NAMALWA (cell line): ENCODE data around the gene GSK3A.
A peak's percentile ranks its signal among the peaks of the same experiment; 100 is the strongest.

Experiments
- DNase-seq: peaks from one replicate; pipeline ENCODE4 v3.0.0-alpha.2; 2015; ENCODE audit warnings: low spot score

The GSK3A gene

DNA sequence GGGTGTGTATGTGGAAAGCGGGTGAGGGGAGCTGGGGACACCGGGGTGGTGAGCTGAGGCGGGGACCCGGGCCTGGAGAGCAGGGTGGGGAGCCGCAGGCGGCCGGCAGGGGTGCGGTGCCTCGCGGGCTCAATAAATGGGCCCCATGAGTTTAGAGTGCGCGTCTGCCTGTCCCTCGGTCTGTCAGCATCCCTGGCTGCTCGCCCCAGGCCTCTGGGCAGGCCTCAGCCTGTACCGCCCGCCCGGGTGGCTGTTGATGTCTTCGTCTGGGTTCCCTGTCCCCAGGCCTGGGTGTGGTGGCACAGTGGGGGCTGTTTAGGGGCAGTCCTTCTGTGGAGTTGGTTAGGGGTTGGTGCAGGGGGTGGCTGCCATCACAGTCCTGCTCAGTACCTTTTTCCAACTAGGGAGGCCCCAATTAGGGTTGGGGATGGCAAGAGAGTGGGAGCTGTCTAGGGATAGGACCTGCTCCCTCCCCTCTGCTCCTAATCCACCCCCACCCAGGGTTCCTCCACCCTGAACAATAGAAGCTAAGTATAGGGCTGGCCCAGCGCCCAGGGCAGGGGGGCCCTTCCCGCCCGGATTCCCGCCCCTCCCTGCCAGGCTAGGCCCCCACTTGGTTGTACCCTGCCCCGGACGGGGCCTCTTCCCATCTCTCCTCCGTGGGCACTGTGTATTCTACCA, 38.9 kb upstream of the GSK3A start:
- DNase-seq: peak; percentile 58

DNA sequence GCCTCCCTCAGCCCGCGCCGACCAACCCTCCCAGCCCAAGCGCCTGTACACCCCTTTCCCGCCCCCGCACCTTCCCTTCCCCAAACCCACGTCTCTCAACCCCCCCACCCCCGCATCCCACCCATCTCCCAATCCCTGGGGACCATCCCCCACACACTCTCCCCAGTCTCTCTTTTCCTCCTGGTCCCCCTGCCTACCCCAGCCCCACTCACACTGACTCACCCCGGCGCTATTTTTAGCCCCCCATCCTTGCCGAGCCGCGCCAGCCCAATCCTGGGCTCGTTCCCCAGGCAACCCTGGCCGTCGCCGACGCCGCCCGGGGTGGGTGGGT, 38.4 kb upstream of the GSK3A start:
- no peak for DNase-seq

DNA sequence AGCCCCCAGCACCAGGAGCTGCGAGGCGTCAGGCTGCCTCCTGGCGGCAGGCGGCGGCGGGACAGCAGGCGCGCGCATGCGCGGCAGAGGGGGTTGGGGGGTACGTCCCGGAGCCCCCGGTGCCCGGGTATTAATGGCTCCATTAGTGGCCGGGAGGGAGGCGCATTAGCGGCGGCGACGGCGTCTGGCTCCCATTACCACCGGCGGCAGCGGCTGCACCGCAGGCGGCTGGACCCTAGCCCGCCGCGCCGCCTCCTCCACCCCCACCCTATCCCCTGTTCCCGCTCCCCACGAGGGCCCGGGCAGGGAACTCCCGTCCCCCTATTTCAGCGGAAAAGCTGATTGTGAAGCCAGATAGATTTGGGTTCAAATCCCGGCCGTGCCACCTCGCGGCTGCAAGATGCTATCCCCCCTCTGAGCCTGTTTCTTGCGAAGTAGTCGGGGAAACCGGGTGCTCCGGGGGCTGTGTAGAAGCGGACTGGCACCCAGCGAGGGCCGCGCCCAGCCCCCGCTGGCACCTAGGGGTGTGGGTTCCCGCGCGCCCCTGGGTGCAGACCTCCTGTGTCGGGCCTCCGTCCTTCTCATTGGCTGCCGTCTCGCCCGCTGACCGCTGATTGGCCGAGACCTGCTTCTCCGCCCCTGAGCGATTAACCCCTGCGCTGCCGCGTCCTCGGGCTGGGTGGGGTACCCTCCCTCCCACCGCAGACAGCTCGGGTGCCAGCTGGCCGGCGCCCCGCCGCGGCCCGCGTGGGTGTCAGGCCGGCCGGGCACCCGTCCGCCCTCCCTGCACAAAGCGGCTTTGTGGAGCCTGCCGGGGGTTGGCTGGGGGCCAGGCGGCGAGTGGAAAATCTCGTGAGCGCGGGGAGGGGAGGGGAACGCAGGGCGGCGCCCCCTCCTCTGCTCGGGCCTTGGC, 37.8 kb upstream of the GSK3A start:
- peak; percentile 95 for DNase-seq

DNA sequence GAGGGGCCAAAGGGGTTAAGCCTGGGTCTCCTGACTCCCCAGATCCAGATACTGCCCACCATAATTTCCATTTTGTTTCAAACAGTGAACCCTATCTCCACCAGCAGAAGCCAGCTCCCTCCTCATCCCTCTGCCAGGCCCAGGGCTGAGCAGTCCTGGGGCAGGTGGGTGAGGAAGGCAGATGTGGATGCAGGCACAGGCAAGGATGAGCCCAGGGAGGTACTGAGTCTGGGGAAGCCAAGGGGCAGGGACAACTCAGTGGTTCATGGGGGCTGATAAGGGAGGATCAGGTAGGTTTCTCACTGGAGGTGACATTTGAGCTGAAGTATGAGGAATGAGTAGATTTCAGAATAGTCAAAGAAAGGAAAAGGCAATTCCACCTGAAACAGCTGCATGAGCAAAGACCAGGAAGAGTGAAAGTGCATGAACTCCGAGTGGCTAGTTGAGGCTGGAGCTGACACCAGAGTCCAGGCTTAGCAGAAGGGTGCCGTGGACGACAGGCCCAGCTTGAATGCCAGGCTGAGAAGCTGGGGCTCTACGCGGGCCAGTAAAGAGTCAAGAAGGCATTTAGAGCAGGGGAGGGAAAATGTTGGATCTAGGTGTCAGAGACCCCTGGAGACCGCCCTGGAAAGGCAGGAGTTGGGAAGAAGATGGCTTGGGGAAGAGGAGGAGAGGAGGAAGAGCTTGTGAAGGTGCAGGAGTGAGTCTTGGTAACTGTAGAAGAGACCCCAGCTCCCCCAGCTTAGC, 36.9 kb upstream of the GSK3A start:
- DNase-seq: no peak

DNA sequence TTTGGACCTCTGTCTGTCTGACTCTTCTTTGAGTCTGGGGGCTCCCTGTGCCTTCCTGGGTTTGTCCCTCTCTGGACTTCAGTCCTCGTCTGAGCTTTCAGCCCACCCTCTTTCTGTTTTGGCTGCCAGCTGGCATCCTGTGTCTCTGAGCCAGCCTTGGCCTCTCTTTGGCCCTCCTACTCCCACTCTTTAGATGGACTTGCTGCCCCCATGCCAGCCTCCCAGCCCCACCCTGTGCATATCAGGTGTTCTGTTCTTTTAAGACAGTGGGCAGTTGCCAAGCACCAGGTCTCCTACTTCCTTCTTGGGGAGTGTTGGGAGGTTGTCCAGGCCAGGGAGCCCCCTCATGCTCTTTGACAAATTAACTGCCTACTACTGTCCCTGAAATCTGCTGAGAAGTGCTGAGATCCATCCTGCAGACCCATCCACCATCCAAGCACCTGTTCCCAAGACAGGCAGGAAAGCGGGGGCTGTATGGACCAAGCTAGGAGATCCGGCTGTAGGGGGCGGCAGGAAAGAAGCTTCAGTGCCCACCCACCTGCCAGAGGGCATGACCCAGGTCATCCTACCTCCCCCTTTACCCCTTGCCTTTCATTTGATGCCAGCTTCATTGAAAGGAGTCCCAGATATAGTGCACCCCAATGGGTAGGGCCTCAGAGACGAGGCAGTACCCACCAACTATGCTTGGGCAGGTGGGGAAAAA, 36.2 kb upstream of the GSK3A start:
- DNase-seq: no peak

DNA sequence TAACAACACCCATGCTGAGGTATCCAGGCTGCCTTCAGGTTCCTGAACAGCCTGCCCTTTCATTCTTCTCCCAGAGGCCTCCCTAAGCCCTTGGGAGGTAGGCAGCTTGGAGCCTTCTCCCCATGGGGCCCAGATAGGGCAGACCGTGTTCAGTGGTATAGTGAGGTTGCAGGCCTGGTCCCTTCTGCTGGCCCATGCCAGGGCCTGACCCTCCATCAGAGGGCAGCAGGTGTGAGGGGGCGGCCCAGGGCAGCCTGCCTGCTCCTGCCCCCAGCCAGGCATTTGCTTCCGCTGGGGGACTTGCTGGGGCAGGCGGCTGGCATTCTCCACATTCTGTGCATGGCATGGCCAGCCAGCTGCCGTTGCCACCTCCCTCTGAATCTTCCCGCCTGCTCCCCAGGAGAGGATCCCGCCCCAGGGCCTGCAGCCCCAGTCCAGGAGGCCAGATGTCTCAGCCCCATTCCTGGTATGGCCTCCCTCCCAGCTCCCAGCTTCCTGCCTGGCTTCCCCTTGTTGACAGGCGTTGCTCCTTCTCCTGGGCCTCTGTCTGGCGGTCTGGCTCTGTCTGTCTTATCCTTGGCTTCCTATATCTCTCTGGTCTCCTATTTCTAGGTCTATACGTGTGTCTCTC, 35.5 kb upstream of the GSK3A start:
- DNase-seq: no peak

DNA sequence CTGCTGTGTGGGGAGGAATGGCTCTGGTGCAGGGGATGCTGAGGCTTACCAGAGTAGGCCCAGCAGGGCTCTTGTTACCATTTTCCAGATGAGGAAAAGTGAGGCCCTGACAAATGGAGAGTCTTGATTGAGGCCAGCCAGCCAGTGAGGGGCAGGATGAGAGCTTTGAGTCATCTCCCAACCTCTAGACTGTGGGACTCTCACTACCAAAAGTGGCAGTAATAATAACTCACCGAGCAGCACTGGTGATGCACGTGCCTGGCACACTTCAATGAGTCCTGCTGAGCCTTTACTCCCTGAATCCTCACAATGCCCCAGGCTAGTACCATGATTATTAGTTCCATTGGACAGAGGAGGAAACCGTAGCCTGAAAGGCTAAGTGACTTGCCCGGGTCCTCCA, 34.4 kb upstream of the GSK3A start:
- no peak for DNase-seq

DNA sequence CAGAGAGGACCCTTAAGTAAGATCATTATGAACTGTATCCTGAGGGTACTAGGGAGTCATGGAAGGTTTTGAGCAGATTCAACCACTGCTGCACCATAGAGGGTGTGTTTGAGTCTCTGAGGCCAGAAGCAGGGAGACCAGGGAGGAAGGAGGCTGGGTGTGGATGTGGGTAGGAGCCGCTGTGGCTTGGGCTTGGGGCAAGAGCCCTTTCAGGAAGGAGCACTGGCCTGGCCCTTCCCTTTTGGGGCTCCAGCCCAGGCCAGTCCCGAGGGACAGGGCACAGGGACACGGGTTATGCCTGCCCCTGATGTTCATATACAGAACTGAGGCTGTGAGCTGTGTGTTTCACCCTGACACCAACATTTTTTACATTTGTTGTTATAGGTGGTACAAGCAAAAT, 33.9 kb upstream of the GSK3A start:
- no peak for DNase-seq

DNA sequence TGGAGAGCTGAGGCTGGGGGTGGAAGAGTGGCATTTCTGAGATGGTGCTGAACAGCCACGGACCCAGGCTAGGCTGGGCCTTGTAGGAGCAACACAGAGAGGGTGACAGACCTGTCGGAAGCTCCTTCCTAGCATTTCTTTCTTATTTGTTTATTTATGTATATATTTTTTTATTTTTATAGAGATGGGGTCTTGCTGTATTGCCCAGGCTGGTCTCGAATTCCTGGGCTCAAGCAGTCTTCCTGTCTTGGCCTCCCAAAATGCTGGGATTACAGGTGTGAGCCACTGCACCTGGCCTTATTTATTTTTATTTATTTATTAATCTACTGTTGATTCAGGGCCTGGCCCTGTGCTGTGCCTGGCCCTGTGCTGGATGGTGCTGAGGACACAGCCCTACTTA, 33.1 kb upstream of the GSK3A start:
- no peak for DNase-seq

DNA sequence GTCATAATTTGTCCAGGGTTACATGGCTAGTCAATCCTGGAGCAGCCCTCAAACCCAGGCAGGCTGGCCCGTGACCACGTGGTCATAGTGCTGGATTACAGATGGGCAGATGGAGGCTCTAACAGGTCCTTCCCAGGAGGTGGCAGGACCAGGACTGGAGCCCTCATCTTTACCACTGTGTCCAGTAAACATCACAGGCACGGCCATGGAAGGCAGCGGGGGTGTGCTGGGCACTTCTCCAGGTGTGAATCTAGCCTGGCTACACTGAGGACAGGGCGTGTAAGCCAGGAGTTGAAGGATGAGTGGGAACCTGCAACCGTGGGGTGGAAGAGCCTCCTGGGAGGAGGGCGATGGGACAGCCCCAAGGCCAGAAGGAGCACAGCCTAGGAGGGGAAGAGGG, 32.7 kb upstream of the GSK3A start:
- DNase-seq: no peak

DNA sequence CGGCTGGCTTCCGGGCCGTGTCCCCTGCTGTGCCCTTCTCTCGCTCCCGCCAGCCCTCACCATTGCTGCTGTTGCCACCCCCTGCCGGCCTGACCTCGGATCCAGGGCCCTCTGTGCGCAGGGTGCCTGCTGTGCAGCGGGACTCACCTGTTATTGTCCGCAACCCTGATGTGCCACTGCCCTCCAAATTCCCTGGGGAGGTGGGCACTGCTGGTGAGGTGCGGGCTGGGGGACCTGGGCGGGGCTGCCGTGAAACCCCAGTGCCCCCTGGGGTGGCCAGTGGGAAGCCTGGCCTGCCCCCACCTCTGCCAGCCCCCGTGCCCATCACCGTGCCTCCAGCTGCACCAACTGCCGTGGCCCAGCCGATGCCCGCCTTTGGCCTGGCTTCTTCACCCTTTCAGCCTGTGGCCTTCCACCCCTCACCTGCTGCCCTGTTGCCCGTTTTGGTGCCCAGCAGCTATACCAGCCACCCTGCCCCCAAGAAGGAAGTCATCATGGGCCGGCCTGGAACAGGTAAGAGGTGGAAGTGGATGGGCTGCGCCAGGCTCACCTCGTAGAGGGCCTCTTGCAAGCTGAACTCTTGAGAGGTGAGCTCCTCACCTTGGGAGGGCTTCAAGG, 31.8 kb upstream of the GSK3A start:
- no peak for DNase-seq

DNA sequence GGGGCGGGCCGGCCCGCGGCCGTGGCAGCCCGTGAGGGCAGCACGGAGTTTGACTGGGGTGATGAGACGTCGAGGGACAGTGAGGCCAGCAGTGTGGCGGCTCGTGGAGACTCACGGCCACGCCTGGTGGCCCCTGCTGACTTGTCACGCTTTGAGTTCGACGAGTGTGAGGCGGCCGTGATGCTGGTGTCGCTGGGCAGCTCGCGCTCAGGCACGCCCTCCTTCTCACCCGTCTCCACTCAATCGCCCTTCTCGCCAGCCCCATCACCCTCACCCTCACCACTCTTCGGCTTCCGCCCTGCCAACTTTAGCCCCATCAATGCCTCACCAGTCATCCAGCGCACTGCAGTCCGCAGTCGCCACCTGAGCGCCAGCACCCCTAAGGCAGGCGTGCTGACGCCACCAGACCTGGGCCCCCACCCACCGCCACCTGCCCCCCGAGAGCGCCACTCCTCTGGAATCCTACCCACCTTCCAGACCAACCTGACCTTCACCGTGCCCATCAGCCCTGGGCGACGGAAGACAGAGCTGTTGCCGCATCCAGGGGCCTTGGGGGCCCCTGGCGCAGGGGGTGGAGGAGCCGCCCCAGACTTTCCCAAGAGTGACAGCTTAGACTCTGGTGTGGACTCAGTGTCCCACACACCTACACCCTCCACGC, 31.1 kb upstream of the GSK3A start:
- no peak for DNase-seq

DNA sequence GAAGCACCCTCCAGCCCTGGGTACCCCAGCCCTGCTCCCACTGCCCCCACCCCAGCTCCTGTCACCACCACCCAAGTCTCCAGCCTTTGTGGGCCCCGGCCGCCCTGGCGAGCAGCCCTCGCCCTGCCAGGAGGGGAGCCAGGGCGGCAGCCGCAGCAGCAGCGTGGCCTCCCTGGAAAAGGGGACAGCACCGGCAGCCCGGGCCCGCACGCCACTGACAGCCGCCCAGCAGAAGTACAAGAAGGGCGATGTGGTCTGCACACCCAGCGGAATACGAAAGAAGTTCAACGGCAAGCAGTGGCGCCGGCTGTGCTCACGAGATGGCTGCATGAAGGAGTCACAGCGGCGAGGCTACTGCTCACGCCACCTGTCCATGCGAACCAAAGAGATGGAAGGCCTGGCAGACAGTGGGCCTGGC, 30.6 kb upstream of the GSK3A start:
- DNase-seq: no peak

DNA sequence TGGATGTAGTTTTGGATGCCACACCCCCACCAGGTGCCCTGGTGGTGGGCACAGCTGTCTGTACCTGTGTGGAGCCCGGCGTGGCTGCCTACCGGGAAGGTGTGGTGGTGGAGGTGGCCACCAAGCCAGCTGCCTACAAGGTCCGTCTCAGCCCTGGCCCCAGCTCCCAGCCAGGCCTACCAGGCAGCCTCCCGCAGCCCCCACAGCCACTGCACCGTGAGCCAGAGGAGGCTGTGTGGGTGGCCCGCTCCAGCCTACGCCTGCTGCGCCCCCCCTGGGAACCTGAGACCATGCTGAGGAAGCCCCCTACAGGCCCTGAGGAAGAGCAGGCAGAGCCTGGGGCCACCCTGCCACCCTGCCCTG, 30.1 kb upstream of the GSK3A start:
- DNase-seq: no peak

DNA sequence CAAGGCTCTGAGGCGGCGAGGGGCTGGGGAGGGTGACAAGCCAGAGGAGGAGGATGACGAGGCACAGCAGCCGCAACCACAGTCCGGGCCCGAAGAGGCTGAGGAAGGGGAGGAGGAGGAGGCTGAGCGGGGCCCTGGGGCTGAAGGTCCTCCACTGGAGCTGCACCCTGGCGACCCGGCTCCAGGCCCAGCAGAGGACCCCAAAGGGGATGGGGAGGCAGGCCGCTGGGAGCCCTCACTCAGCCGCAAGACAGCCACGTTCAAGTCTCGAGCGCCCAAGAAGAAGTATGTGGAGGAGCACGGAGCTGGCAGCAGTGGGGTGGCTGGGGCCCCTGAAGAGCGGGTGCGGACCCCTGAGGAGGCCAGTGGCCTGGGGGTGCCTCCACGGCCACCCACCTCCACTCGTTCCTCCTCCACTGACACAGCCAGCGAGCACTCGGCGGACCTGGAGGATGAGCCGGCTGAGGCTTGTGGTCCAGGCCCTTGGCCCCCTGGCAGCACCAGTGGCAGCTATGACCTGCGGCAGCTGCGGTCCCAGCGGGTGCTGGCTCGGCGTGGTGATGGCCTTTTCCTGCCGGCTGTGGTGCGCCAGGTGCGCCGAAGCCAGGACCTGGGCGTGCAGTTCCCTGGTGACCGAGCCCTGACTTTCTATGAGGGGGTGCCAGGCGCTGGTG, 29.6 kb upstream of the GSK3A start:
- DNase-seq: no peak

DNA sequence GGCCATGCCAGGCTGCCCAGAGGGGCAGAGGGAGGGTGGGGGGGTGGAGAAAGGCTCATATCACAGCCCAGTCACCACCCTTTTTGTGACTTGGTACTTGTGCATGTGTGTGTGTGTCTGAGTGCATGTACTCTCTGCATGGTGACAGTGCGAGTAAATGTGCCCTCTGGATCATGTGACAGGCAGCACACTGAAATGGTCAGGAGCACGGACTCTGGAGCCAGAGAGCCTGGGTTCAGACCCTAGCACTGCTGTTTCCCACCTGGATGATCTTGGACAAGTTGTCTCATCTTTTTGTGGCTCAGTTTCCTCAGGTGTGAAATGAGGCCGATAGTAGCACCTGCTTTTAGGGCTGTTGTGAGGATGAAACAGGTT, 28.6 kb upstream of the GSK3A start:
- no peak for DNase-seq

DNA sequence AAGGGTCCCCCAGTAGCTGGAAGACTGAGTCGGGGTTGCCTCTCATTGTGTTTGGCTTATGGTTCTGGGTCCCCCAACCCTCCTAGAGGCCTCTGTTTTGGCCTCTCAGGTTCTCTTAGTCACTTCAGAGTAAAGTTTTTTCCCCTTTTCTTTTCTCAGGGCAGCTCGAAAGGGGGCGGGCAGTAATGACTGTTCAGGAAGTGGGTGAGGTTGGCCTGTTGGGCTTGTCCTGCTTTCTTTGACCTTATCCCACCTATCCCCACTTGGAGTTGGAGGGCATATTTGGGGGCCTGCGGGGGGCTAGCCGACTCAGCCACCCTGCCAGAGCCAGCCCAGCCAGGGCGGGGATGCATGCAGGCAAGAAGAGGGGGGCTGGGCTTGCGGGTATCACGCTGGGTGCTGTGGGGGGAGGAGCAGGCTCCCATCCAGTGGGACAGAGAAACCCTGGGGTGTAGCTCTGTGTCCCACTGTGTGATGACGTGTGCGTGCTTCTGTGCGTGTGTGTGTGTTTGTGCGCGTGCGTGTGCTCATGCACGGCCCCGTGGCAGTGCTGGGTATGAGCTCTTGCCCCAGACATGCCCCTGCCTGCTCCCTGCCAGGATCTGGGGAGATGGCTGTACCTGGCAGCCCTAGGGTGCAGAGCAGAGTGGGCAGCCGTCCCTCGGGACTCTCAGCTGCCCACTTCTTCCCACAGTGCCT, 28.1 kb upstream of the GSK3A start:
- peak; percentile 57 for DNase-seq

DNA sequence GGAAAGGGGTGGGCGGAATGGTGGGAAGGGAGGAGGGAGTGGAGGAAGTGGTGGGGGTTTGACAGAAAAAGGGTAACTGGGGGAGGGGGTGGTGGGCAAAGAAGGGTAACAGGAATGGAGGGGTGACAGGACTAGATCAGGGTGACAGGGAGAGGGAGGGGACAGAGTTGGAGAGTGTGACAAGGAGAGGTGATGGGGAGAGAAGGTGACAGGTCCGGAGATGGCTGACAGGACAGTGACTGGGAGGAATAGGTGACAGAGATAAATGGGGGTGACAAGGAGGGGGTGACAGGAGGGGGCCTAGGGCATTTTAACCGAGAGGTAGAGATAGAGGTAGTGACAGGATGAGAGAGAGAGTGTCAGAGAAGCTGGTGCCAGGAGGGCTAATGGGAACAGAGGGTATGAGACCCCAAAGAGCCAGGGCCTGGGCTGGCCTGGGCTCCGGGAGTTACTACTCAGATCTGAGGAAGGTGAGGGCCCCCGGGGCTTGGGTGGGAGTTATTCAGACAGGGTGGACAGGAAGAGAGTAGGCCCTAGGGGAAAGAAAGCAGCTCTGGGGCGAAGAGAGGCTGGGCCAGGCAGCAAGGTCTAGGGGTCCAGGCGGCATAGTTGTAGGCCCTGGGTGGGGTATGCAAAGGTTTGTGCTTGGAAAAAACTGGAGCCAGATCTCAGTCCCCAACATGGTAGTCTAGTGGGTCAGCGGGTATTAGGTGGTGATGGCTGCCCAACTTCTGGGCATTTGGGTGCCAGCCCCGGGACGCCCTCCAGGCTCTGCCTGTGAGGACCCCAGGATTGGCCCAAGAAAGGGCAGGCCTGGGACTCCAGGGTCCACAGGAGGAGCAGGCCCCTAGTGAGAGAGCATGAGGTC, 27.3 kb upstream of the GSK3A start:
- no peak for DNase-seq
